ENCODE data around the gene CLCN3. TPM values are rescaled to one million over a fixed set of nuclear protein-coding genes. Genes with fewer than 3 reads are reported as not detected.

The CLCN3 gene
- total RNA-seq, 1 donor from 2014 or later = 44.8 TPM

GRCh38 chr4:169658196-169658595 is 37.8 kb downstream of the CLCN3 start:
- Histone ChIP-seq H3K9ac (no peak overlapping the region), H3K9me3 (ENCODE audit: low read depth) (no peaks in the 10 kb centered on the region)
- no peak overlapping the region for H3K27ac Mint-ChIP-seq

DNA sequence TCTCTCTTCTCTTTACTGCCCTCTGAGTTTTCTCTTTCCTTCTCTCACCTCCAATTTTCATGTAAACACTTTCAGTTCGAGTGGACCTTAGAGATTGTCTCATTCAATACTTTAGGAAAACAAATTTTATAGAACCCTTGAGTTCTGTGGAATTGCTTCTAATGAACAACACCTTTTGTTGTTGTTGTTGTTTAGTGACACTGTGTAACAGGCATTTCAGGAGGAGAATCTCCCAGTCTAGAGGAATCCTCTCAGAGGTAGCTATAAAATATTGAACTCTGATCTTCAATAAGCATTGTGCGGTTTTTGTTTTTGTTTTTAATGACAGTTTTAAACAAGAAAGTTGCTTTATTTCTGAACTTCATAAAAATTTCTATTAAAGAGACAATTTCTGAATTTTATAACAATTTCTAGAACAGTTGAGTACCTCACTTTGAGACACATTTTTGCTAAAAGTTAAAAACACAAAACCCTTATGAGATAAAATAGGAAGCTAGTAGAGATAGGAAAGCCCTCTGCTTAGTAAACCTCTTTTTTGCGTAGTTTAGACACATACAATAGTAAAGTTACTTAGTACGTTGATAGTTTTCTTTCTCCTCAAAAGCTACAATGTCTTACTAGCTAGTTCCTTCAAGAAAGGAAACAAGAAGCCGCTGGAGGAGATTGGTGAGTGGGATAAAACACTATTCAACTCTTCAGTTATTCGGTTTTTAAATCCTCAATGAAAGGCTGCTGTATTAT is 38.8 kb downstream of the CLCN3 start:
- Histone ChIP-seq H3K36me3 (no peaks in the 10 kb centered on the region), H3K79me2 (ENCODE audit: low read depth) (peaks cover 65% of the 10 kb centered on the region), H3K27ac (peak overlapping the region; percentile 82), H4K20me1 (ENCODE audit: low read depth) (no peaks in the 10 kb centered on the region), H3F3A (ENCODE audit: low read depth) (peaks cover 17% of the 10 kb centered on the region), H3K4me3 (peak overlapping the region; percentile 47), H3K9me3 (ENCODE audit: low read depth) (no peaks in the 10 kb centered on the region), H2AFZ (replicated peaks) (no peak overlapping the region), H3K9ac (no peak overlapping the region), H3K27me3 (no peaks in the 10 kb centered on the region), H3K4me2 (peak overlapping the region; percentile 75), H3K4me1 (peaks cover 29% of the 10 kb centered on the region)
- Mint-ChIP-seq H3K4me1 (peaks cover 23% of the 10 kb centered on the region), H3K4me3 (peak overlapping the region; percentile 33), H3K27ac (peak overlapping the region; percentile 83), H3K9me3 (no peaks in the 10 kb centered on the region), H3K36me3 (no peaks in the 10 kb centered on the region), H3K27me3 (ENCODE audit: insufficient read depth, low read depth) (no peaks in the 10 kb centered on the region)
- peak; percentile 3 for DNase-seq (ENCODE audit: low spot score)
- TF ChIP-seq EZH2 (IDR thresholded peaks at IDR 0.05) (no peak), EZH2phosphoT487 (IDR thresholded peaks at IDR 0.05) (no peak)
- TF ChIP-seq, protein P1, sequence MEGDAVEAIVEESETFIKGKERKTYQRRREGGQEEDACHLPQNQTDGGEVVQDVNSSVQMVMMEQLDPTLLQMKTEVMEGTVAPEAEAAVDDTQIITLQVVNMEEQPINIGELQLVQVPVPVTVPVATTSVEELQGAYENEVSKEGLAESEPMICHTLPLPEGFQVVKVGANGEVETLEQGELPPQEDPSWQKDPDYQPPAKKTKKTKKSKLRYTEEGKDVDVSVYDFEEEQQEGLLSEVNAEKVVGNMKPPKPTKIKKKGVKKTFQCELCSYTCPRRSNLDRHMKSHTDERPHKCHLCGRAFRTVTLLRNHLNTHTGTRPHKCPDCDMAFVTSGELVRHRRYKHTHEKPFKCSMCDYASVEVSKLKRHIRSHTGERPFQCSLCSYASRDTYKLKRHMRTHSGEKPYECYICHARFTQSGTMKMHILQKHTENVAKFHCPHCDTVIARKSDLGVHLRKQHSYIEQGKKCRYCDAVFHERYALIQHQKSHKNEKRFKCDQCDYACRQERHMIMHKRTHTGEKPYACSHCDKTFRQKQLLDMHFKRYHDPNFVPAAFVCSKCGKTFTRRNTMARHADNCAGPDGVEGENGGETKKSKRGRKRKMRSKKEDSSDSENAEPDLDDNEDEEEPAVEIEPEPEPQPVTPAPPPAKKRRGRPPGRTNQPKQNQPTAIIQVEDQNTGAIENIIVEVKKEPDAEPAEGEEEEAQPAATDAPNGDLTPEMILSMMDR (IDR thresholded peaks at IDR 0.05) = no peak

More at GRCh38 chr4:169658196-169658595, 37.8 kb downstream of the CLCN3 start:
- H3K4me3 Mint-ChIP-seq = no peak overlapping the region
- H3K27me3 ChIP-seq = no peaks in the 10 kb centered on the region
- H3K9me3 Mint-ChIP-seq = no peaks in the 10 kb centered on the region
- H3K36me3 Mint-ChIP-seq = no peaks in the 10 kb centered on the region
- peaks cover 17% of the 10 kb centered on the region for H3F3A ChIP-seq (ENCODE audit: low read depth)
- no peak overlapping the region for H2AFZ ChIP-seq (replicated peaks)
- H3K4me2 ChIP-seq = no peak overlapping the region
- DNase-seq (ENCODE audit: low spot score) = no peak
- H3K36me3 ChIP-seq = no peaks in the 10 kb centered on the region
- no peak overlapping the region for H3K4me3 ChIP-seq
- H3K79me2 ChIP-seq (ENCODE audit: low read depth) = peaks cover 63% of the 10 kb centered on the region
- no peaks in the 10 kb centered on the region for H3K27me3 Mint-ChIP-seq (ENCODE audit: insufficient read depth, low read depth)
- no peaks in the 10 kb centered on the region for H4K20me1 ChIP-seq (ENCODE audit: low read depth)
- H3K4me1 Mint-ChIP-seq = peaks cover 17% of the 10 kb centered on the region
- peaks cover 25% of the 10 kb centered on the region for H3K4me1 ChIP-seq
- H3K27ac ChIP-seq = no peak overlapping the region
- TF ChIP-seq EZH2 (IDR thresholded peaks at IDR 0.05) (no peak), EZH2phosphoT487 (IDR thresholded peaks at IDR 0.05) (no peak)
- TF ChIP-seq, protein P1 (IDR thresholded peaks at IDR 0.05) = no peak

DNA sequence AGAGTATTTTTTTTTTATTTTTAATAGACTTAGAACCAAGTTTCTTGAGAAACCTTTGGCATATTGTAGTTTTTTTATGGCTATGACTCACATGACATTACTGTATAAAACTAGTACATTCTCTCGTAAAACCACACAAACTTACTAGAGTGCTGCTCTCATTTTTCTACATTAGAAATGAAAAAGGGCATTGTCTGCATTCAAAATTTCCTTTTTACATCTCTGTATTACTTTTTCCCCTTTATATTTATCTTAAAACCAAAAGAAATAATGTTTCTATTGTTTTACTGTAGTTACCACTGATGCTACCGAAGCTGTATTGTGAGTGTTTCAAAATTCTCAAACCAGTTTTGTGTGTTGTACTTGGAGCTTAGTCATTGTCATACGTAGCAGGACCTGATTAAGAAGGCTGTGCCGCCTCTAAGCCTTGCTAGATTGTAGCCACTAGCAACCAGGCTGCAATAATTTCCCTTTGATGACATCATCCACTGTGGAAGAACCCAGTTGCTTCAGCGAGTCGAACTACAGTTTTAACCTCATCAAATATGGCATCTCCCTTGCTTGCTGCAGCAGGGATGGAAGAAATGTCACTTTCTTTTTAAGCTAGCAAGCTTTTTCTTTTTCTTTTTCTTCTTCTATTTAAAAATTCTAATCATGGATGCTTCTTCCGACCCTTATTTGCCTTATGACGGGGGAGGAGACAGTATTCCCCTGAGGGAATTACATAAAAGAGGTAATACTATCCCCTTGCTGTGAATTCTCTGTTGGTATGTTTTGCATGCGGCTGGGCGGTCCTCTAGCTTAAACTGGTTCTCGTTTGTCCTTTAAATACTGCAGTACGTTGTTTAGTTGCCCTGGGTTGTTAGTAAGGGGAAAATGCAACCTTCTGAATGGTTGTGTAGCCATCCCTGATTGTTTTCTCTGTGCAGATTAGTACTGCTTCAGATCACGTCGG is 39.6 kb downstream of the CLCN3 start:
- peaks cover 30% of the 10 kb centered on the region for H3K4me1 ChIP-seq
- peak overlapping the region; percentile 97 for H3K27ac Mint-ChIP-seq

More for the DNA sequence above, 39.6 kb downstream of the CLCN3 start:
- peak; percentile 79 for DNase-seq (ENCODE audit: low spot score)
- Histone ChIP-seq H3F3A (ENCODE audit: low read depth) (peaks cover 17% of the 10 kb centered on the region), H3K27me3 (no peaks in the 10 kb centered on the region), H2AFZ (replicated peaks) (peak overlapping the region; percentile 83), H3K36me3 (no peaks in the 10 kb centered on the region), H4K20me1 (ENCODE audit: low read depth) (no peaks in the 10 kb centered on the region), H3K27ac (peak overlapping the region; percentile 82), H3K9ac (peak overlapping the region; percentile 56), H3K4me2 (peak overlapping the region; percentile 75), H3K4me3 (peak overlapping the region; percentile 47), H3K79me2 (ENCODE audit: low read depth) (peaks cover 65% of the 10 kb centered on the region), H3K9me3 (ENCODE audit: low read depth) (no peaks in the 10 kb centered on the region)
- no peak for TF ChIP-seq EZH2phosphoT487 (IDR thresholded peaks at IDR 0.05)
- TF ChIP-seq, protein P1 (IDR thresholded peaks at IDR 0.05) = no peak
- Mint-ChIP-seq H3K27me3 (ENCODE audit: insufficient read depth, low read depth) (no peaks in the 10 kb centered on the region), H3K4me3 (peak overlapping the region; percentile 91), H3K4me1 (peaks cover 30% of the 10 kb centered on the region), H3K9me3 (no peaks in the 10 kb centered on the region), H3K36me3 (no peaks in the 10 kb centered on the region)
